Neural cell (in vitro differentiated cells): ENCODE data around the gene ZBTB11.

ENCODE experiments used
- CTCF ChIP-seq: fragments of 450-650 bp; IDR thresholded peaks from 2 replicates; pipeline ENCODE4 v1.5.1; 2014; ENCODE audit warnings: antibody characterized with exemption, mild to moderate bottlenecking, moderate library complexity; ENCODE audit not compliant: poor library complexity, severe bottlenecking
- EP300 ChIP-seq: fragments of 450-650 bp; conservative IDR thresholded peaks from 2 replicates; pipeline ENCODE4 v1.6.1; 2014; ENCODE audit warnings: antibody characterized with exemption, mild to moderate bottlenecking, moderate library complexity; ENCODE audit not compliant: poor library complexity, severe bottlenecking
- EZH2 ChIP-seq: fragments of 200-600, 300-800 bp; shearing (Covaris generic), sonication (generic); IDR thresholded peaks from 2 replicates; pipeline ENCODE4 v1.6.1; 2014; ENCODE audit warnings: antibody characterized with exemption, low read length, borderline replicate concordance, mild to moderate bottlenecking; ENCODE audit not compliant: insufficient read depth, poor library complexity, severe bottlenecking
- POLR2AphosphoS5 ChIP-seq: IDR thresholded peaks from 2 replicates; pipeline ENCODE4 v1.6.1; 2012
- RAD21 ChIP-seq: fragments of 450-650 bp; conservative IDR thresholded peaks from 2 replicates; pipeline ENCODE4 v1.6.1; 2014; ENCODE audit warnings: antibody characterized with exemption, mild to moderate bottlenecking, moderate library complexity
- REST ChIP-seq: IDR thresholded peaks from 2 replicates; pipeline ENCODE4 v1.6.1; 2012; ENCODE audit warnings: borderline replicate concordance
- SMC3 ChIP-seq: fragments of 450-650 bp; conservative IDR thresholded peaks from 2 replicates; pipeline ENCODE4 v1.6.1; 2014; ENCODE audit warnings: antibody characterized with exemption, mild to moderate bottlenecking, moderate library complexity; ENCODE audit not compliant: poor library complexity
- TAF1 ChIP-seq: IDR thresholded peaks from 2 replicates; pipeline ENCODE4 v1.6.1; 2012; ENCODE audit warnings: low read depth

GRCh38 chr3:101709126-101709525 lies 32.2 kb upstream of the ZBTB11 start:
- TF ChIP-seq CTCF (no peak), RAD21 (no peak), EP300 (no peak), REST (no peak), EZH2 (no peak), POLR2AphosphoS5 (no peak), TAF1 (no peak), SMC3 (no peak)
